GM18526 (cell line): ENCODE results near the gene FHIT.

Source experiments
- POLR2A ChIP-seq: IDR thresholded peaks from 3 replicates; pipeline ENCODE4 v1.6.1; 2011; ENCODE audit not compliant: insufficient read length; ENCODE audit errors: extremely low read depth

Gene FHIT

GRCh38 chr3:60216462-60217075 lies 1034.7 kb downstream of the FHIT start:
- TF ChIP-seq POLR2A = no peak

DNA sequence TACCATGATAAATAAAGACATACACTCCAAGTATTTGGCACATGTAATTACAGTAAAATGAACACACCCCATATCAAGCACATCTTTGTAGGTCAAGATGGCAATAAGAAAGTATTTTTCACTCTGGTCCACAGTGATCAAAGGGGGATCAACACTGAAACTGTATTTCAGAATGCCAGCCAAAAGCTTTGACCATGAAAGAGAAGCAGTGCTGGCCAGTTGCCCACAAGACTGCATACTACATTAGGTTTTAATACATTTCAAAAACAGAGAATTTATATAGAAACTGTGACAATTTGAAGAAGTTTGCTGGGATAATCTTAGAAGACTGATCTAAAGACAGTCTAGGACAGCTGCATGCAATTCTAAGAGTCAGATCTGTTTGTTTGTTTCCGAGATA lies 1035.3 kb downstream of the FHIT start:
- TF ChIP-seq POLR2A = no peak

DNA sequence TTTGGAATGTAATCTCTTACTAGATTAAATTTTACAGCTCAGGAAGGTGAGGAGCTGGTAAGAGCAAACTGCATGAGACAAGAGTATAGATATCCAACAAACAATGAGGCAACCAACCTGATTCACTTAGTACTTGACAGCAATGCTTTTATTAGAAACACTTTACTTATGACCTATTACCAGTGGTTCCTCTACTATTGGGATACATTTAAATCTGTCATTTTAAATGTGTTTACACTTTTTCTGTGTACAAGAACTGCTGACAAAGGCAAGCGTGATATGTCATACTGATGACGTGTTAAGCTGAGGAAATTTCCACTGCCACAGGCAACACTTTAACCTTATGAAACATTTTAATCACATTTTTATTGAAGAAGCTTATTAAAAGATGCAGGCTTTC lies 1043.3 kb downstream of the FHIT start:
- no peak for TF ChIP-seq POLR2A

DNA sequence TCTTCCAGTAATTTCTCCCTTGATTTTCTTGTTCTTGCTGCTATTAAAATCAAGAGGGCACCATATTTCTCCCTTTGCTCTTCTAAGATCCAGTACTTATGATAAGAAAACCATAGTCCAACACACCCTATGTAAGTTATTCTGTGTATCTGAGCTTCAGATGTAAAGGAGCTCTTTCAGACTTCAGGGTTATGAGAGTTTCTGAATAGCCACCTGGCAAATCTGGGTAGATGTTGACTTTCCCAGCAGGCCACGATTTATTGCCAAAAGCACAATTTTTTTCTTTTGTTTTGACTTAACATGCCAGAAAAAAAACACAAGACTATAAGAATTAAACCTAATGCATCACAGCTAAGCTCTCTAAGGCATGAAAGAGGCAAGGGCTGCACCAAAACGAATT lies 1045.0 kb downstream of the FHIT start:
- no peak for TF ChIP-seq POLR2A

DNA sequence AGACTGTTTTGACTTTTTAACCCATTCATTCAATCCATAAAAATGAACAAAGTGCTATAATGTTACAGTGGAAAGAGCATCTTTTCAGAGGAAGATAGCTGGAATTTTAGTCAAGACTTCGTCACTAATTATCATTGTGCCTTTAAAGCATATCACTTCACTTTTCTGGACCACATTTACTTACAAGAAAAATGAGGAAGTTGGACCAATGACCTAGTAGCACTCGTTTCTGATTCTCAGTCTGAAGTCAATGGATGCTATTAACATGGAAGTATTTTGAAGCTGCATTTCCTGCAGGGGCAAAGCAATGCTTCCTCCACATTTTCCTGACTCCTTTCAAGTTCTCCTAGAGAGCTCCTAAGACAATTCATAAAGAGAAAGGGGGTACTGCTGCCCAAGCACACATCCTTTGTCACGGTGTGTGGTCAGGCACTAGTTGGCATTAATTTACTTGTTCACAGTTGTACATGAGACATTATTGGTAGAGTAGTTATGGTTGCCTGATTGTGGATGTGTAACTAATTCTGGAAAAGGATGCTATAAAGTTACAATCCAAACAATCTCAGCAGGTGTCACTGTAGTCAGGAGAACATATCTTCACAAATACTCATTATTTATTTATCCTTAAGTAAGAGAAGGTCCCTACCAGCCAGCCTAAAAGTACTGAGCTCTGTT lies 1049.1 kb downstream of the FHIT start:
- TF ChIP-seq POLR2A = no peak

- no peak for TF ChIP-seq POLR2A
Measured at GRCh38 chr3:60199306-60199705, 1051.9 kb downstream of the FHIT start.

- TF ChIP-seq POLR2A = no peak
Measured at GRCh38 chr3:60198179-60198720, 1053.0 kb downstream of the FHIT start.

DNA sequence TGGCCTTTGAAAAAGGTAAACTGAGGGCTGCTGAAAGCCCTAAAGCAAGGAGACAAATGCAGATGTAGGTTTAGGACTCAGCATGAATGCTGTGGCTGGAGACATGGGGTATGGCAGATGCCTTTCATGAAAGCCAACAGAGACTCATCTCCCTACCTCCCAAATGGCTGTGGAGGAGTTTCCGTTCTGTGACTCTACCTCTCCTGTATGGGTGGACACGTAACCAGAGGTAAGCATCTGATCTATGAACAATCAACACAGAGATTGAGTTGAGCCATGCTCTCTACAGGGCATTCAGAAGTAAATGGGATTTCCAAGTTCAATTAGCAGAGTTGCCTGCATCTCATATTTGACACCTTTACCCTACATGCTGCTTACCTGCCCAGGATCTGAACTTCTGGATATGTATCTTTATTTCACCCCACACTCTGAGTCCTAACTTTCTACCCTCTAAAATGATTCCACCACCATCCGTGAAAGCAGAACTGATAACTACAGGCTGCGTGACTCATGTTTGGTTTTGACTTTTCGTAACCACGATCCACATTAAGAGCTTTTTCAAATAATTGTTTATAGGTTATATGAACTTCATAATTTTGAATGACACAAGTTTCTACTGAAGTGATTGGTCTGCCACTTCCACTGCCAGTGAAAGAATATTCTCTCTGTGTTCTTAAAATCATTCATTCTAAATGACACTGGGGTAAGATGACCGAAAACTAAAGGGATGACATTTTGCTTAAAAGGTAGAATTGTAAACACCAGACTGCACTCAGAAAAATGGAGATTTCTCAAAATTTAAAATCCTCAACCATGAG lies 1058.7 kb downstream of the FHIT start:
- no peak for TF ChIP-seq POLR2A

DNA sequence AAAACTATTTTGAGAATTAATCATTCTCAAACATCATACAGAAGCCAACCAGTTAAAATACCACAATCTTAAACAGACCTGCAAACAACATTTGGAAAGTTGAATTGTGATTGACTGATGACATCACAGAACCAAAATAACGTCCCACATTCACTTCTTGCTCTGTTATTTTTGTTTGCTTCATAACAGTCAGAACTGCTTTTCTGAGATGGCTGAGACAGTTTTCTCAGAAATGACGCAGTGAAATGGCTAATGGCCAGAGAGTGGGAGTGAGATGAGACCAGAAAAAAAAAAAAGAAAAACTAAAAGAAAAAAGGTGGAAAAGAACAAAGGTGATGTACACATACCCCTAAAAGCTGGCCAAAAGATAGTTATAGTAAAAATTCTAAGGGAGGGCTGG lies 1061.2 kb downstream of the FHIT start:
- TF ChIP-seq POLR2A = no peak

GRCh38 chr3:60189304-60189703 lies 1061.9 kb downstream of the FHIT start:
- TF ChIP-seq POLR2A = no peak

DNA sequence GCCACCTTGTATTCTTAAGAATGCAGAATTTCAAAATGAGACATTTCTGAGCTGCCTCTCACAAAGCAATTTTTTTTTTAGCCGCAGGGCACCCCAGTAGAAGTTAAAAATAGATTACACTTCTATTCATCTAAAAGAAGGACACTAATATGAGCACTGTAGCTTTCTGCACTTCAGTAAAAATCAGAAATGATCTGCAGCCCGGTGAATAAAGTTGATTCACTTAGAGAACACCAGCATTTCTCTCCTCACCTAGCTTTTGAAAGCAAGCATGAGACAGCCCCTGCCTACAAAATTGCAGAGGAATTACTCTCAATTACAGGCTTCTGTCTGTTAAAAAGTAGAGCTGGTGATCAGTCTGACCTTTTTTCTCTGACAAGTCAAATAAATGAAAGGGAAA lies 1062.4 kb downstream of the FHIT start:
- TF ChIP-seq POLR2A = no peak

GRCh38 chr3:60187343-60187742 lies 1063.9 kb downstream of the FHIT start:
- TF ChIP-seq POLR2A = no peak

- no peak for TF ChIP-seq POLR2A
Measured at GRCh38 chr3:60186359-60186758, 1064.9 kb downstream of the FHIT start.

DNA sequence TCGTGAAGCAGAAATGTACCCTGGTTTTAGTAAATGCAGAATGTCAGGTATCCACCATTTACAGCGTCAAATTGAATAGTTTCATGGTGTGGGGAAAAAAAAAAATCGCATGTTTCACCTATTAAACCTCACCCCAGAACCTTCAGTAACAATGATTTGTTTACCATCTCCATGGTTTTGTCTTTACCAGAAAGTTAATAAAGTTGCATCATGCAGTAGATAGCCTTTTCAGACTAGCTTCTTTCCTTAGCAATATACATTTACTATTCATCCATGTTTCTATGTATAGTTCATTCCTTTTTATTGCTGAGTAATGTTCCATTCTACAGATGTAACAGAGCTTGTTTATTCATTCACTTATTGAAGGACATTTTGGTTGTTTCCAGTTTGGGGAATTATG lies 1066.1 kb downstream of the FHIT start:
- TF ChIP-seq POLR2A = no peak

GRCh38 chr3:60182697-60183096 lies 1068.6 kb downstream of the FHIT start:
- TF ChIP-seq POLR2A = no peak

GRCh38 chr3:60178931-60179653 lies 1072.2 kb downstream of the FHIT start:
- no peak for TF ChIP-seq POLR2A

DNA sequence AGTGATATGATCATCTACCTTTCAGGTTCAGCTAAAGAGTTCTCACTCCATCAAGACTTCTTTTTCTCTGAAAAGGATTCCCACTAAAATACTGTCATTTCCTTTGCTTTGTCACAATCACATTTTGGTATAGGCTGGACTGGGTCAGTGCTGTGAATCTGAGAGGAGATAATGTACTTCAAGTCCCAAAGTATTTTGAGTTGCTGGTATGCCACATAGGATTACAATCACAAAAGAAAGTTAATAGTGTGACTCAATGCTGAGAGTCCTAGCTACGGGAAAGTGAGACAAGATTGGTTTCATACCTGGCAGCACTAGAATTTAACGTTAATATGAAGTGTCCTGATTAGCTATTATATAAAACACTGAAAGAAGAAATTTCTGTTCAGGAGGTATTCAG lies 1073.5 kb downstream of the FHIT start:
- TF ChIP-seq POLR2A = no peak
